ENCODE results near the gene GPR161.

The GPR161 gene

DNA sequence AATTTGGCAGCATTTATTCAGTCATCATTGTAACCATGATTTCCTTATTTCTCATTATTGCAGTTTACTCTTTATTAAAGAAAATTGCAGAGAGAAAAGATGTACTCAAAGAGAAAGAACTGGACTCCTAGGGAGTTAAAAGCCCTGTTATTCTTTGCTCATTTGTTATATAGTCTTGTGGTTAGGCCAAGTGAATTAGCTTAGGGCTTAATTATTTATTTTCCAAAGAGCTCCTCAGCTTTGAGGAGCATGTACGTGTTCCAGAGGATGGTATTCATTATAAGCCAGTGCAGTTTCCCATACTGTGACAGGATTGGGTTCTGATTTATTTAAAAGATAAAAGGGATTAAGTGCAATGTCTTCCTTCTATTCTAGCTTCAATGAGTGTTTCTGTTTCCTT, 86.4 kb downstream of the GPR161 start:
- in situ Hi-C loops (cut with MboI; ENCODE audit: low sequenced_read_pairs) = no loop called here

GRCh38 chr1:168045311-168045710, 91.4 kb downstream of the GPR161 start:
- in situ Hi-C loops (cut with MboI; ENCODE audit: low sequenced_read_pairs) = no loop called here

DNA sequence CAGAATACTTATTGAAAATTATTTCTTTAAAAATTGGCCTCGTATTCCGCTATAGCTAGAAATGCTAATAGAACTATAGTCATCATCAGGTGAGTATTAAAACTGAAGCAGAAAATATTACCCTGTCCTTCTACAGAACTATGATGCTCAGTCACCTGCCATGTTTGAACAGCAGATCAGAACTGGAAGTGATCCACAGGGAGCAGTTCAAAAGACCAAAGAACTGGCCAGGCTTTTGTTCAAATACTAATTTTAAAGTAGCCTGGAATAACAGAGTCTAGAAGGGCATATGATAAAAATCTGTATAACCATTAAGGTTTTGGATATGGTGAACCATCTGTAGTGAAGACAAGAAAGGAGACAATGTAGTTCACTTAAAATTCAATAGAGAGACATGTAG, 94.4 kb downstream of the GPR161 start:
- in situ Hi-C loops (cut with MboI; ENCODE audit: low sequenced_read_pairs) = no loop called here

GRCh38 chr1:168035345-168035744, 101.4 kb downstream of the GPR161 start:
- in situ Hi-C loops (cut with MboI; ENCODE audit: low sequenced_read_pairs) = no loop called here

DNA sequence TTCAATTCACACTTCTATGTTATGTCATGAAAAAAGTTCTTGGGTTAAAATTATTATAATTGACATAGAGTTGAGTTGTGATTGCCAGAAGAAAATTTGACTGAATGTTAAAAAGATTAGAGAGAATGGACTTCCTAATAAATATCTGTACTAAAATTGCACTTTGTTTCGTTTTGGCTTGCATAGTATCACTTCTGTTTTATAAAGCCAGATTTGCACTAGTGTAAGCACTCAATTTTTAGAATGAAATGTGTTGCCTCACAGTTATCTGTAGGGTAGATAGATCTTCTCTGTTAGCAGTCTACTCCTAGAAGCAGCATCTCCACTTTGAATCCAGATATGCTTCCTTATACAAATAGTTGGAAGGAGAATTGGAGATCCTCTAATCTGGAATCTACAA, 104.7 kb downstream of the GPR161 start:
- in situ Hi-C loops (cut with MboI; ENCODE audit: low sequenced_read_pairs) = no loop called here

- in situ Hi-C loops (cut with MboI; ENCODE audit: low sequenced_read_pairs) = no loop called here
These were observed 105.1 kb downstream of the GPR161 start for GRCh38 chr1:168031627-168032026.

- in situ Hi-C loops (cut with MboI; ENCODE audit: low sequenced_read_pairs) = no loop called here
These were observed 105.5 kb downstream of the GPR161 start for GRCh38 chr1:168031198-168031597.

All from hTERT RPE-1 (cell line).